ENCODE data around the gene OR51L1.

Gene OR51L1

DNA sequence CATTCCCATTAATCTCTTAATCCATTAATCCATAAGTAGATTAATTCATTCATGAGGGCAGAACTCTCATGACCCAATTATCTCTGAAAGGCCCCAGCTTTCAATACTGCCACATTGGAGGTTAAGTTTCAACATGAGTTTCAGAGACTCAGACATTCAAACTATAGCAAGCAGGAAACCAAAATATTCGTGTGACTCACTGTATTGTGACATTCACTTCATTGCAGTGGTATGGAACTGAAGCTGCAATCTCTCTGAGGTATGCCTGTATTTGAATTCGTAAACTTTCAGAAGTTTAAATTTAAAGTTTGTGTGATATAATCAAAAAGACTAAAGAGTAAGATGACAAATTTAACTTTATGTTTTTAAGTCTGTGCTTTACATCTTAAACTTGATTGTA lies 48.7 kb downstream of the OR51L1 start:
- Histone ChIP-seq H3K4me3 (no peak overlapping the region), H3K27ac (no peak overlapping the region)

DNA sequence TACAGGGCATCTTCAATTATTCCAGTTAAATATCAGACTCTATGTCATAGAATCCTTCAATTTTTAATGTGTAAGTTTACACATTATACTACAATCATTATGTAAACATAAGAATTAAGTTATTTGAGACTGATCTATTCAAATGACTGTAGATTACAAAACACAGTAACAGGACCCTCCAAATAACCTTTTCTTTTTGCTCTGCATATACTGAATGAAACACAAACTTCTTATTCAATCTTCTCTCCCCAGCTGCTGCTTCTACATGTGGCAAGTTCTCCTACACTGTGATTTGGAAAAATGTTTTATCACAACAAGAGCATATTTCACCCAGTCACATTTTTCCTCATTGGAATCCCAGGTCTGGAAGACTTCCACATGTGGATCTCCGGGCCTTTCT lies 51.6 kb downstream of the OR51L1 start, which contains the start of gene OR52J3:
OR52J3 (plus strand) TSS at position 301 of the 400 bp plus-strand sequence; CDS start at position 301, 0 bp downstream.
- Histone ChIP-seq H3K4me3 (no peak within 1 kb of the TSS), H3K27ac (no peak within 1 kb of the TSS)

- H3K27ac ChIP-seq: no peak overlapping the region
- H3K4me3 ChIP-seq: no peak overlapping the region
Observed at GRCh38 chr11:5046754-5047330, 52.2 kb downstream of the OR51L1 start.

All from skin epidermis (tissue), 12 donors.